Epithelial cell of proximal tubule (primary cell): ENCODE measurements around the gene SAMD4A. TPM values are rescaled to one million over a fixed set of nuclear protein-coding genes. Genes with fewer than 3 reads are reported as not detected.
"Not testable (repeated sequence)": the region's sequence is repeated elsewhere in the genome, so short reads cannot be mapped to it uniquely, and the experiment has no call there.

Experiments used
- DNase-seq: peaks from one replicate; pipeline ENCODE4 v3.0.0-alpha.2; 2011; ENCODE audit warnings: low read depth
- H3K4me3 ChIP-seq: 2 replicates; pipeline ENCODE4 v1.5.1; 2011; ENCODE audit warnings: low read depth, mild to moderate bottlenecking, low read length
- total RNA-seq: library from RNA; depleted of rRNA; stranded (reverse); fragments of >200 nt; gene quantifications from 2 replicates; pipeline ENCODE4 v1.2.3, GENCODE V29; 2015
- TF ChIP-seq, protein P1 (sequence below): conservative IDR thresholded peaks from 2 replicates; pipeline ENCODE4 v1.5.1; 2012; ENCODE audit warnings: low read depth, mild to moderate bottlenecking, low read length

SAMD4A gene
- total RNA-seq, 1 donor from 2014 or later = 18.9 TPM

DNA sequence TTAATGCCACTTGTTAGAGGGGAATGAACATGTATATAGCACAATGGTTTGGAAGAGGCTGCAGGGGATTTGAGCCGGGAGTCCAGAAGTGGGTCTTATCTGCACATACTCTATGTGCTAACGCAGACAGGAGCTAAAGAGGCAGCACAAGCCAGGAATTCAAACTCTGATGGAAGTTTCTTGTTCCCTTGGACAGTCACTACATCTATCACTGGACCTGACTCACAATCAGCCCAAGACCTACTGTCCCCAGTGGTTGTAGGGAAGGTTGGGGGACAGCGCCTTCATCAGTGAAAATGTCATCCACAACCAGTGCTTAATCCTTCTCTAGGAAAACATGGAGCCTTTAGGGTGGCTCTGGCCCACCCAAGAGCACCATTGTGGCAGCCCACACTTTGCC is 227.9 kb downstream of the SAMD4A start:
- no peak for DNase-seq
- H3K4me3 ChIP-seq = no peak overlapping the region
- TF ChIP-seq, protein P1, sequence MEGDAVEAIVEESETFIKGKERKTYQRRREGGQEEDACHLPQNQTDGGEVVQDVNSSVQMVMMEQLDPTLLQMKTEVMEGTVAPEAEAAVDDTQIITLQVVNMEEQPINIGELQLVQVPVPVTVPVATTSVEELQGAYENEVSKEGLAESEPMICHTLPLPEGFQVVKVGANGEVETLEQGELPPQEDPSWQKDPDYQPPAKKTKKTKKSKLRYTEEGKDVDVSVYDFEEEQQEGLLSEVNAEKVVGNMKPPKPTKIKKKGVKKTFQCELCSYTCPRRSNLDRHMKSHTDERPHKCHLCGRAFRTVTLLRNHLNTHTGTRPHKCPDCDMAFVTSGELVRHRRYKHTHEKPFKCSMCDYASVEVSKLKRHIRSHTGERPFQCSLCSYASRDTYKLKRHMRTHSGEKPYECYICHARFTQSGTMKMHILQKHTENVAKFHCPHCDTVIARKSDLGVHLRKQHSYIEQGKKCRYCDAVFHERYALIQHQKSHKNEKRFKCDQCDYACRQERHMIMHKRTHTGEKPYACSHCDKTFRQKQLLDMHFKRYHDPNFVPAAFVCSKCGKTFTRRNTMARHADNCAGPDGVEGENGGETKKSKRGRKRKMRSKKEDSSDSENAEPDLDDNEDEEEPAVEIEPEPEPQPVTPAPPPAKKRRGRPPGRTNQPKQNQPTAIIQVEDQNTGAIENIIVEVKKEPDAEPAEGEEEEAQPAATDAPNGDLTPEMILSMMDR = no peak

DNA sequence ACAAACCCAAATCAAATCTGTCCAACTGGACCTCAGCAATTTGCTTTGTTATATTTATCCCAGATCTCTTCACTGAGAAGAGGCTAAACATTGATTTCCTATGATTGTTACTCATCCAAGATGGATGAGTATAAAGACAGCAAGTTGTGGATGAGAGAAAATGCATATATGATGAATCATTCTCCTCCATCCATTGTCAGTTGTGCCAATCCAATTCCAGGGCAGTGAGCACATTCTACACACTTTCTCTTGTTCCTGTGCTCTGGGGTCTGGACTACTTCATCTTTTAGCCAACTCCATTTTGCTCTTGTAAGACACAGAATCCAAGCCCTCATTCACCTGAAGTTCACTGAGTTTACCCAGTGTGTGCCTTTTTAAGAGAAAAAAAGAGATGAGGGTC is 230.0 kb downstream of the SAMD4A start:
- no peak overlapping the region for H3K4me3 ChIP-seq
- TF ChIP-seq, protein P1 = no peak
- DNase-seq = no peak

DNA sequence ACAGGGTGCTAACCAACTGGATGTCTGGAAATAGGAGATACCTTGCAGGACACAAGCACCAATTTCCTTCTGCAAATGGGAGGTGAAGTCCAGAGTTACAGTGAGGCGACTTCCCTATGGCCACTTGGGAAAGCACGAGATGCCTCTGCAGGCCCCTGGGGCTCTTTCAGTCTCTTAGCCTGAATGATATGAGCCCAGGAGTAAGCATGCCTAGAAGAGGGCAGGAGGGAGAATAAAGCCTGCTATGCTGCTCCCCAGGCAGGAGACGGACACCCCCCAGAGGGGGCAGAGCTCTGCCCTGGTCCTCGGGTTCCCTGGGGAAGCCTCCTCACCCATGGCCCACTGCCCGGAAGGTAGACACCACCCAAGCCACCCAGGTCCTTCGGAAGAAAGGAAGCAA is 230.6 kb downstream of the SAMD4A start:
- H3K4me3 ChIP-seq = no peak overlapping the region
- TF ChIP-seq, protein P1 = no peak
- DNase-seq = no peak

DNA sequence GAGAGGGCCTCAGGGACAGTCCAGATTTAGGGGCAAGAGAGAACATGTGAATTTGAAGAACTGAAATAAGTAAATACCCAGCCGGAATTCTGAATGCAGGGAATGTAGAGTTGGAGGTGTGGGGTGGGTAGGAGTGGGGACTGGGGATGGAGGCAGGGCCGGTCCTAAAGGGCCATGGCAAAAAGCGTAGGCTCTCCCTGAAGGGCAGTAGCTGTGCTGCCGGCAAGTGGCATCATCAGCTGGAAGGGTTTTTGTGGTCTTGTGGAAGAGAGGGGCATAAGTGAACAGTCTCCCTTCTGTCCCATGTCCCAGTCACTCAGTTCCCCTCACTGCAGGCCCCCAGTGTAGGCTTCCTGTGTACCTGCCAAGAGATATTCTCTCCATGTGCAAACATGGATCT is 231.1 kb downstream of the SAMD4A start:
- TF ChIP-seq, protein P1 = no peak
- DNase-seq = no peak

DNA sequence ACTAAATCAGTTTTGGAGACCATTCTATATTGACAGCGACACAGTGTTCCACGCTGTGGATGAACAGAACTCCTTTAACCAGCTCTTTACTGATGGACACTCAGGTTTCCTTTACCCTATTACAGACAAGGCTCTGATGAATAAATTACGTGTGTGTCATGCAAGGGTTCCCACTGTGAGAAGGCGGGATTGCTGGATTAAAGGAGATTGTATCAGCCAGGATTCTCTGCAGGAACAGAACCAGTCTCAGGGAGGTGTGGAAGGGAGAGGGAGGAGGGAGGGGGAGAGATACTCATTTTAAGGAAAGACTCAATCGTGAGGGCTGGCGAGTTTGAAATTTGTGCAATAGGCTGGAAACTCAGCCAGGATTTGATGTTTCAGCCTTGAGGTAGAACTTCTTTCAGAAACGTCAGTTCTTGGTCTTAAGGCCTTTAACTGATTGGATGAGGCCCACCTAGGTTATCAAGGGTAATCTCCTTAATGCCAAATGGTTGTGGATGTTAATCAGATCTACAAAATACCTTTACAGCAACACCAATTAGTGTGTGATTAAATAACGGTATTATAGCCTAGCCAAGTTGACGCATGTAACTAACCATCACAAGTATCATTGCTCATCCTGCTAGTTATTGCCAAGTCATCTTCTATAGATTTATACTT is 231.7 kb downstream of the SAMD4A start:
- H3K4me3 ChIP-seq = no peak overlapping the region
- TF ChIP-seq, protein P1 = no peak
- DNase-seq = no peak

More for the DNA sequence above, 231.1 kb downstream of the SAMD4A start:
- no peak overlapping the region for H3K4me3 ChIP-seq

DNA sequence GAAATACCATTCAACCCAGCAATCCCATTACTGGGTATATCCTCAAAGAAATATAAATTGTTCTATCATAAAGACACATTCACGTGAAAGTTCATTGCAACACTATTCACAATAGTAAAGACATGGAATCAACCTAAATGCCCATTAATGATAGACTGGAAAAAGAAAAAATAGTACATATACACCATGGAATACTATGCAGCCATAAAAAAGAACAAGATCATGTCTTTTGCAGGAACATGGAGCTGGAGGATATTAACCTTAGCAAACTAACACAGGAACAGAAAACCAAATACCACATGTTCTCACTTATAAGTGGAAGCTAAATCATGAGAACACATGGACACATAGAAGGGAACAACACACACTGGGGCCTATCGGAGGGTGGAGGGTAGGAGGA is 234.6 kb downstream of the SAMD4A start:
- not testable (repeated sequence) for DNase-seq, H3K4me3 ChIP-seq

DNA sequence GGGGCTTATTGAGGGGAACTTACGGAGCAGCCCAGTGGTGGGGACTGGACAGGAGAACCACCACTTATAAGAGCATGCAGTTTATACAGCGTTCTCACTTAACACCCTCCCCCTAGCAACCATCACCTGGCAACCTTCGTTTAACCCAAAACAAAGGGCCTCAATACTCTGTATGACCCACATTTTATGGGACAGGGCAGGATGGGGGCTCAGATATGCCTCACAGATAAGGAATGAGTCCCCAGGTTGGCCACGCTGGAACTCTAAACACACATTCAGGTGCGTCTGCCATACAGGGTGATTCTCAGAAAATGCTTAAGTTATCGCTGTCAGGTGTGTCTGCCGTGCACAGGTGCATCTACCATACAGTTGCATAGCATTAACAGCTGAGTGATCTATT is 236.5 kb downstream of the SAMD4A start:
- no peak overlapping the region for H3K4me3 ChIP-seq
- DNase-seq = no peak
- TF ChIP-seq, protein P1 = no peak
